ENCODE data around the gene NRXN3. TPM values are rescaled to one million over a fixed set of nuclear protein-coding genes. Genes with fewer than 3 reads are reported as not detected.

Gene NRXN3
- total RNA-seq, 1 experiment from 2014 or later: 0.80 TPM

DNA sequence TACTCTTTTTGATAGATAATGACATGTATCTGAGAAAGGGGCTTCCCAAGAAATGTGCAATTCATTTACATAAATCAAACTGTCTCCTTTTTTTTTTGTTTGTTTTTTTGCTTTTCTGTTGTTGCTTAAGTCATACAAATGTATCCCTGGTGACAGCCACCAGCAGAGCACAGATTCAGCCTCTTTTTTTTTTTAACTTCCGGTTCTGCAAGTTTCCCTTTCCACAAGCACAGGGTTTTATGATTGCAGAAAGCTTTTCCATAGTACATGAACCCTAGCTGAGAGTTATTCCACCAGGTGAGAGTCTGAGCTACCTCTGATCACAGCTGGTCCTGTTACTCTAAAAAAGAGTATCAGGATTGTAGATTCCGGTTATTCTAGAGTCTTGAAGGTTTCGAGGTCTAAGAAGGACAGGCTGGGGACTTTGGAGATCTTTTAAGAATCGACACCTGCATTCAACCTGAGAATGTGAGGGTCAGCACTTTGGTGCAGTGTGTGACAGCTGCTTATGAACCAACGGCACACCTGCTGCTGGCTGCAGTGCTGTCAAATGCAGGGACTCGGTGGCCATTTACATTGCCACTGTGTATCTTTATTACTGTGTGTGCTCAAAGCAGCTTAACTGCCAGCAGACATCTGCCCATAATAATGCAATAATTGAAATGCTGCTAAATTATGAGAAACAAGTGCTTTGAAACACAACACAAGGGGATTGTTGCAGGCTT, 551.7 kb downstream of the NRXN3 start:
- DNase-seq: no peak
- H3K27me3 ChIP-seq (ENCODE audit: control insufficient read depth, insufficient read depth, low read length): no peaks in the 10 kb centered on the region
- no peak overlapping the region for H3K4me3 ChIP-seq (ENCODE audit: insufficient read depth, low read depth, low read length)
- no peaks in the 10 kb centered on the region for H3K36me3 ChIP-seq (replicated peaks; ENCODE audit: control insufficient read depth, insufficient read depth, low read length)

DNA sequence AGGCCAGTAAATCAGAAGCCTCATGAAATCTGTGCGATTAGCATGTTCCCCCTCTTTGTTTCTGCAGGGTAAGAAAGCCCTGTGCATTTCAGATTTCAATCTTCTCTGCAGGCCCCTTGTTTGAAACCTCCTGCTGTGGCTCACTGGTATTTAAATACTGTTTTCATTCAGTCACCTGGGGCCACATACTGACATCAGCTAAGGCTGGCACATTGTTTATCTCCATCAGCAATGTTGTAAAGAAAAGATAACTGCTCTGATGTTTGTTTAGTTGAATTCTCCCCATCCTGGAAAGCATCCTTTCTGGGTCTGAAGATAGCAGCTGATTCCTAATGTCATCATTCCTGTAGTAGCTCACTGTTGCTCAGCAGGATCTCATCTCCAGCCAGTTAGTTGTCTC, 554.9 kb downstream of the NRXN3 start:
- H3K4me3 ChIP-seq (ENCODE audit: insufficient read depth, low read depth, low read length): no peak overlapping the region
- no peaks in the 10 kb centered on the region for H3K36me3 ChIP-seq (replicated peaks; ENCODE audit: control insufficient read depth, insufficient read depth, low read length)
- H3K27me3 ChIP-seq (ENCODE audit: control insufficient read depth, insufficient read depth, low read length): no peaks in the 10 kb centered on the region
- peak; percentile 4 for DNase-seq

DNA sequence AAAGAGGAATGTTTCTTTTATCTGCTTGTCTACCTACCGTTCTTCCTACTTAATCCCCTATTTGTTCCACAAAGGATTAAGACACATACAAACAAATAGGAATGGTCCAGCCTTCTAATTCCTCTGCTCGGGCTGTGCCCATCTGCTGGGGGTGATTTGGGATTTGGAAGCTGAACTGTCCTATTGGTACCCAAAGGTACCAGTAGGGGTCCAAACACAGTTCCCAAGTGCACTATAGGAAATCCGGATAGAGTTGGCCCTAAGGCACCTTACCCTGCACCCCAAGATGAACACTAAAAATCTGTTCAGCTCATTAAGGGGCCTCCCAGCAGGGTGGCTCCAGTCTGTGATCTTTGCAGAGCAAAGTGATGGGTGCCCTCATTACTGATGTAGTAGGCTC, 566.9 kb downstream of the NRXN3 start:
- H3K27me3 ChIP-seq (ENCODE audit: control insufficient read depth, insufficient read depth, low read length): no peaks in the 10 kb centered on the region
- DNase-seq: no peak
- H3K36me3 ChIP-seq (replicated peaks; ENCODE audit: control insufficient read depth, insufficient read depth, low read length): no peaks in the 10 kb centered on the region
- no peak overlapping the region for H3K4me3 ChIP-seq (ENCODE audit: insufficient read depth, low read depth, low read length)

DNA sequence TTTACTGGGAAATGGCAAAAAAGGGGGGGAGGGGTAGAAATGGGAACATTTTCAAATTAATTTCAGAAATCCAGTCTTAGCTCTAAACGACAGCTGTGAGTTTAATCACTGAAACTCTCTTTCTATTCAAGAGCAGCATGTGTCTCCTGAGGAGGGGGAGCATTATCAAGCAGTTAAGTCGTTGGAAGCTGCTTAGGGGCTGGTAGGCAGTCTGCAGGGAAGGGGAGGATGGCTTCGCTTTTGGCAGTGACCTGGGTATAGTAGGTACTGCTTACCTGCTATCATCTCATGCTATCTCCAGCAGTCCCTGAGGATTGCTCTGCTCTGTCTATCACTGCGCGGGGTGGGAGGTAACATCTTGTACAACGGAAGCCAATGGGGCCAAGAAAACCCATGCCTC, 567.4 kb downstream of the NRXN3 start:
- DNase-seq: no peak
- no peak overlapping the region for H3K4me3 ChIP-seq (ENCODE audit: insufficient read depth, low read depth, low read length)
- H3K27me3 ChIP-seq (ENCODE audit: control insufficient read depth, insufficient read depth, low read length): no peaks in the 10 kb centered on the region
- no peaks in the 10 kb centered on the region for H3K36me3 ChIP-seq (replicated peaks; ENCODE audit: control insufficient read depth, insufficient read depth, low read length)

DNA sequence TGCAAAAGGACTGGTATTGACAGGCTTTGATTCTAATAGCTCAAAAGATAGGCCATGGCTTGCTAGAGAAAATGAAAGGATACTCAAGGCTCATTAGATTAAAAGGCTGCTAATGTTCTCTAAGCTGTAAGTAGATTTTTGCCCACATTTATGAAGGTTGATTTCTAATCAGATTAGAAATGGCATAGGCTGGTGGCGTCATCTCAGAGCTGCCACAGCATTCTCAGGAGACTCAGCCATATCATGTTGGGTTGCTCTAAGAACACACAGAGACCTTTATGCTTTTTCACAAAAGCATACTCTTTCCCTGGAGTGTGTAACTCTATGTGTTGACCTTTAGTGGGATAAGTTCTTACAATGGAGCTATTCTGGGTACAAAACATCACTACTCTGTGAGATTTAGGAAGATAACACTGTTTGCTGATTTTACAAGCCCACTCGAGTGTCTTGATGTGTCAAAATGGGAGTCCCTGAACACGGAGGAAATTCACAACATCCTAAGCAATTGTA, 576.0 kb downstream of the NRXN3 start:
- Histone ChIP-seq H3K4me3 (ENCODE audit: insufficient read depth, low read depth, low read length) (no peak overlapping the region), H3K36me3 (replicated peaks; ENCODE audit: control insufficient read depth, insufficient read depth, low read length) (no peaks in the 10 kb centered on the region), H3K27me3 (ENCODE audit: control insufficient read depth, insufficient read depth, low read length) (no peaks in the 10 kb centered on the region)
- DNase-seq: no peak

DNA sequence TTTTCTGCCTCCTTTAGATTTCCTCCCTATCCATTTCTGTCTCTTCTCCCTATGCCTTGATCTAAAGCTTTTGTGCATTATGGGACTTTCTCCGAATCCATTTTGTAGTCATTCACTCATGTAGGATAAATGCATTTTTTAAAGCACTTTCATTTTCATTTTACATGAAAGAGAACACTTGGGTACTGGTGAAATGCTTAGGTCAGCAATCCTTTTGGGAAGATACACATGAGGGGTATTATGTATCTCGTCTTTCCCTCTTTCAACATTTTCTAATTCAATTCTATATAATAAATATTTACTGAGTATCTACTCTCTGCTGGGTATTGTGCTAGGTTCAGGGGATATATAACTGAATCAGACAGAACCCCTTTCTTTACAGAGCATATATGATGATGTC, 577.6 kb downstream of the NRXN3 start:
- Histone ChIP-seq H3K4me3 (ENCODE audit: insufficient read depth, low read depth, low read length) (no peak overlapping the region), H3K36me3 (replicated peaks; ENCODE audit: control insufficient read depth, insufficient read depth, low read length) (no peaks in the 10 kb centered on the region), H3K27me3 (ENCODE audit: control insufficient read depth, insufficient read depth, low read length) (no peaks in the 10 kb centered on the region)
- no peak for DNase-seq

DNA sequence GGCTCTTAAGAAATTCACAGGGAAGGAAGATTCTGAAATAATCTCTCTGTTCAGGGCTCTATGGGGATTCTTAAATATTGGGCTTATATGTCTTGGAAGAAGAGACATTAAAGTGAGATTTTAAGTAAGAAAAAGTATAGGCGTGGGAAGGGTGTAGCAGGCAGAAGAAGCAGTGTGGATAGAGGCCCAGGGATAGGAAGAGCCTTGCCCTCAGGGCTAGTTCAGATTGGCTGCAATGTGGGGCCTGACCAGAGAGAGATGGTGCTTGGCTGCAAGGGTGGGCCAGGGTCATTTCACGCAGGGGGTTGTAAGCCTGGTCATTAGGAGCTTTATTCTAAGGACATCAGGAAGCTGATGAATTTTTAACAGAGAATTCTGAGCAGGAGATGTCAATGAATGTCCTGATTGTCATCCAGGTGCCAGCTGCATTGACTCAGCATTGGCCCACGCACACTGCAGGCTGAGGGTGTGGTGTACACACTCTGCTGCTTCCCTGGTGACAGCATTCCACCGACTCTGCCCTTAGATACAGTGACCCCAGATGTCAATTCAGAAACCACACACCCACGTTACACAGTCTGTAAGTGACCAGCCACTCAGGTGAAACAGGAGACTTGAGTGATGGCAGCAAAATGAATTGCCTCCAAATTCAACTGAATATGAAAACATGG, 582.5 kb downstream of the NRXN3 start:
- Histone ChIP-seq H3K4me3 (ENCODE audit: insufficient read depth, low read depth, low read length) (no peak overlapping the region), H3K27me3 (ENCODE audit: control insufficient read depth, insufficient read depth, low read length) (no peaks in the 10 kb centered on the region), H3K36me3 (replicated peaks; ENCODE audit: control insufficient read depth, insufficient read depth, low read length) (no peaks in the 10 kb centered on the region)
- DNase-seq: no peak

DNA sequence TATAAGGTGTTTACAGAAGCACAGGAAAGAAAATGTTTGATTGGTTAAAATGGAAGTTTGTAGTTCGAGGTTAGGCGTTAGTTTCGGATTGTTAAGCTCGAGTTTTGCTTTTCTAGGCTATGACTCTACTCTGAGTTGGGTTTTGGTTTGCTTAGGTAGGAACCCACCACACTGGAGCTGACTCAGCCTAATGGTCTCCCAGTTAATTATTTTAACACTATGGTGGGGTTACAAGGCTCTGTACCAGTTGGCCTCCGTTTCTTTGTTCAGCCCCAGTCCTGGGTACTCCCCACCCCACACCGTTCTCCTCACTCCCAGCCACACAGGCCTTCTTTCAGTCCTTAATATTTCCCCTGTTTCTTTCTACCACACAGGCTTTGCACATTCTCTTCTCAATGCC, 583.9 kb downstream of the NRXN3 start:
- no peak for DNase-seq
- no peak overlapping the region for H3K4me3 ChIP-seq (ENCODE audit: insufficient read depth, low read depth, low read length)
- H3K27me3 ChIP-seq (ENCODE audit: control insufficient read depth, insufficient read depth, low read length): no peaks in the 10 kb centered on the region
- H3K36me3 ChIP-seq (replicated peaks; ENCODE audit: control insufficient read depth, insufficient read depth, low read length): no peaks in the 10 kb centered on the region

DNA sequence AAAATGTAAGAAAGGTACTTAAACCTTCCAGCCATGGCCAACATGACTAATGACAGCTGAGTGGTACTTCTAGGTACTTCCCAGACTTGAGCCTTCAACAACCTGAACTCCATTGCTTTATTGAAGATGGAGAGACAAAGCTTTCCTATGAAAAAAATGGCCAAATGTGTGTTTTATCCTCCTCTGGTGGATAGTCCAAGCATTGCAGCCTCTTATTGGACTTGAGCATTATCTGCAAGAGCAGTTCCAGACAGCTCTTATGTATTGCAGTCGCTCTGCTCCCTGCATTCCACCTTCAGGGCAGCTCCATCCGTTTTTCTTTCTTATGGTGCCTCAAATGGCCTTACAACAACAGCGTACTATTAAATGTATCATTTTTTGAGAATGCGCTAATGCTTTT, 588.2 kb downstream of the NRXN3 start:
- peak; percentile 20 for DNase-seq
- Histone ChIP-seq H3K4me3 (ENCODE audit: insufficient read depth, low read depth, low read length) (no peak overlapping the region), H3K27me3 (ENCODE audit: control insufficient read depth, insufficient read depth, low read length) (no peaks in the 10 kb centered on the region), H3K36me3 (replicated peaks; ENCODE audit: control insufficient read depth, insufficient read depth, low read length) (no peaks in the 10 kb centered on the region)

DNA sequence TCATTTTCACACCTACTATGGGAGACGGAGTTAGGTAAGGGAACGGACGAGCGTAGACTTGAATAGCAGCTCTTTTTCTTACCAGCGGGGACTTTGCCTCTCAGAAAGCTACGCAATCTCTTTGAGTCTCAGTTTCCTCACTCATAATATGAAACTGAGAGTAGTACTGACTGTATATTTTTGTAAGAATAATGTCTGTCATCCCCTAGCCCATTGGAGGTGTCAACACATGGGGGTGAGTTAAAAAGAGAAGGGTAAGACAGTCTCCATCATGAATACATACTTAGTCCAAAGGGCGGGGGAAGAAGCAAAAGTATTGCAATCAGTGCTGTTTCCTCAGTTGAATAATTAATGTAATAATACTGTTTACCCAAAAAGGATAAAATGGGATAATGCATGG, 592.2 kb downstream of the NRXN3 start:
- H3K27me3 ChIP-seq (ENCODE audit: control insufficient read depth, insufficient read depth, low read length): no peaks in the 10 kb centered on the region
- DNase-seq: no peak
- no peaks in the 10 kb centered on the region for H3K36me3 ChIP-seq (replicated peaks; ENCODE audit: control insufficient read depth, insufficient read depth, low read length)
- H3K4me3 ChIP-seq (ENCODE audit: insufficient read depth, low read depth, low read length): no peak overlapping the region

DNA sequence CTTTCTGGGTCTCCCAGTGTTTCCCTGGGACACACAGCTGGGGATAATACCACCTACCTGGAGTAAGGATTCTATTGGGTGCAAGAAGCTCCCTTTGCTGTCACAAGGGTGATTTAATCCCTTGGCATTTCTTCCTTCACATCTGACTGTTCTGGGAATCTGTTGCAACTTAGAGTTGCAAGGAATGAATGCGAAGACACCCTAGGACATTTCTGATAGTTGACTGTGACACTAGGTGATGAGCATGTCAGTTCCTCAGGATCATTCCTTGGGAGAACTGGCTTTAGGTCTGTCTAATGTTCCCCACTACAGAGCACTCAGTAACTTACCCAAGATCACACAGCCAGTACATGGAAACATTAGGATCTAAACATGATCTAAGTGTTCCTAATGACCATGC, 593.6 kb downstream of the NRXN3 start:
- DNase-seq: no peak
- H3K36me3 ChIP-seq (replicated peaks; ENCODE audit: control insufficient read depth, insufficient read depth, low read length): no peaks in the 10 kb centered on the region
- H3K27me3 ChIP-seq (ENCODE audit: control insufficient read depth, insufficient read depth, low read length): no peaks in the 10 kb centered on the region
- H3K4me3 ChIP-seq (ENCODE audit: insufficient read depth, low read depth, low read length): no peak overlapping the region

DNA sequence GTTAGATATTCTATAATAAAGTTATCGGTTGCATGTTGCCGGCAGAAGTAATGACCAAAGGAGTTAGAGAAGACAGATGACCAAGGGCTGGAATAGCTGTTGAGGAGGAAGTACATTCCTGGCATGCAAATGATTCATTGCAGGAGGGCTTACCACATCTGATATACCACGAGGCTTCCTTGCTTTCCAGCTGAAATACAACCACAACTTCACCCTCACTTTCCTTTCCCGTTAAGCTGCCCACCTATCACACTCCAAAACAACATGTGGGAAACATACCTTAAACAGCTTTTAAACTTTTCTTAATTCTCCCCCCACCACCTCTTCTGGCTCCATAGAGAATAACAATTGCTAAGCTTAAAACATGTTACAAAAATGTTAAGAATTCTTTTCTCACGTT, 594.1 kb downstream of the NRXN3 start:
- H3K36me3 ChIP-seq (replicated peaks; ENCODE audit: control insufficient read depth, insufficient read depth, low read length): no peaks in the 10 kb centered on the region

DNA sequence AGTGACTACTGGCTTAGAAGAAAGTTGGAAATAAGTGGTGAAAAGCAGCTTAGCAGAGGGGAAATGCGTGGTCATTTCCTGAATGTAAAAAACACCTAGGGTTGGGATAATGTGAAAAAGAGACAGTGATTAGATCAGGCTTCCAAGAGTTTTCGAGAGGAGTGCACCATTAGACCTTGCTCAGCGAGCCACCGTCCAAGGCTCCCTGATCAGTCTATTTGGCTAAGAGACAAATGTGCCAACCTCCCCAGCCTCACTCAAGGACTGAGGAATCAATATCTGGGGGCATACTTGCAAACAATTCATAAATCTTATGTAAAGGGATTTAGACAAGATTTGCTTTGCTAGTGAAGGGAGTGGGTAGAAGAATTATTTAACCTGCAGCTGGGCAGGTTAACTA, 594.5 kb downstream of the NRXN3 start:
- DNase-seq: no peak
- no peak overlapping the region for H3K4me3 ChIP-seq (ENCODE audit: insufficient read depth, low read depth, low read length)
- H3K27me3 ChIP-seq (ENCODE audit: control insufficient read depth, insufficient read depth, low read length): no peaks in the 10 kb centered on the region
- no peaks in the 10 kb centered on the region for H3K36me3 ChIP-seq (replicated peaks; ENCODE audit: control insufficient read depth, insufficient read depth, low read length)

More for the DNA sequence above, 594.1 kb downstream of the NRXN3 start:
- H3K27me3 ChIP-seq (ENCODE audit: control insufficient read depth, insufficient read depth, low read length): no peaks in the 10 kb centered on the region
- DNase-seq: peak; percentile 6
- no peak overlapping the region for H3K4me3 ChIP-seq (ENCODE audit: insufficient read depth, low read depth, low read length)

DNA sequence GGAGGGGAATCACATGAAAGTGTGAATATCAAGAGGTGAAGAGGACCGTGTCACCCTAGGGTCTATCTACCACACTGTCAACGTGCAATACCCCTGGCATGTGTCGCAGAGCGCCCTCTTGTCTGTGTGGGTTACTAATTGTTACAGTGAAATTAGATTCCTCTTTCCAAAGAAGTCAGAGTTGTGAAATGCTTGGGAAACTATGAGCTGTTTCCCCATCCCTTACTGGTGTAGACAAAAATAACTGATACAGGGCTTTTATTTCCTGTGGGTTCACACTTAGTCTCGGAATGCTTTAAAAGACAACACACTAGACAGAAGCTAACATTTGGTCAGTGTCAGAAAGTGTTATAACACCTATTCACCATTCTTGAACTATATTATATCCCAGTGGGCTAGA, 597.3 kb downstream of the NRXN3 start:
- Histone ChIP-seq H3K27me3 (ENCODE audit: control insufficient read depth, insufficient read depth, low read length) (no peaks in the 10 kb centered on the region), H3K36me3 (replicated peaks; ENCODE audit: control insufficient read depth, insufficient read depth, low read length) (no peaks in the 10 kb centered on the region)
- no peak for DNase-seq

DNA sequence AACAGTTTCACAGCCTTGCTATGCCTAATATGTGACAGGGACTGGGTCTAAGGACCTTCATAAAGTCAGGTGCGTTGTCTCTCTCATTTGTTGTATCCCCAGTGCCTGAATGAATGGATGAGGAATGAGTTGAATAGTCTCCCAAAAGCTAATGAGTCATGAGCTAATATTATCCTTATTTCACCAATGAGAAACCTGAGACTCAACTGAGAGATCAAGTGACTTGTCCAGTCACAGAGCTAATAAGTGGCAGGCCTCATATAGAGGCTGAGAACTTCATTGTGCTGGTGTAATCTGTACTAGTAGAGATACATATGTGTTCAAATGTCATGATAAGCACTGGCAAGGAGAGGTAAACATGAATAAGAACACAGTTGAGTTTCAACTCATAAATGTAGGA, 612.4 kb downstream of the NRXN3 start:
- Histone ChIP-seq H3K36me3 (replicated peaks; ENCODE audit: control insufficient read depth, insufficient read depth, low read length) (no peaks in the 10 kb centered on the region), H3K27me3 (ENCODE audit: control insufficient read depth, insufficient read depth, low read length) (no peaks in the 10 kb centered on the region), H3K4me3 (ENCODE audit: insufficient read depth, low read depth, low read length) (no peak overlapping the region)
- DNase-seq: no peak

More for the DNA sequence above, 597.3 kb downstream of the NRXN3 start:
- H3K4me3 ChIP-seq (ENCODE audit: insufficient read depth, low read depth, low read length): no peak overlapping the region
